ENCODE results near the gene ABHD2. TPM values are rescaled to one million over a fixed set of nuclear protein-coding genes. Genes with fewer than 3 reads are reported as not detected.

The ABHD2 gene
- total RNA-seq, 2 experiments from 2014 or later, result 36.0 to 39.2 TPM

DNA sequence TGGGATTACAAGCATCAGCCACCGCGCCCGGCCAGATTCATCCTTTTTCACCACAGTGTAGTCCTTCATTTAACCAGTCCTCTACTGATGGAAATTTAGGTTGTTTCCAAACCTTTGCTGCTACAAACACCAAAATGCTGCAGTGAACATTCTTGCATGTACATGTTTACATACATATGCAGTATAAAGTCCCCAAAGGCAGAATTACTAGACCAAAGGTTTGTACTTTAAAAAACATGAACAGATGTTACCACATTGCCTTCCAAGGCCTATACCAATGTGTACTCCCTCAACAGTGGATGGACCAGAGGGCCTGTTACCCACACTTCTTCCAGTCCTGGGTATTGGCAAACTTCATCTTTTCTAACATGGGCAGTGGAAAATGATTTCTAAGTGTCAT, 82.1 kb downstream of the ABHD2 start:
- no peak overlapping the region for H3K4me3 ChIP-seq (ENCODE audit: low read length)
- CTCF ChIA-PET, result interaction anchor here (2.7 kb wide), 1 partner anchor 112 kb away, joined by 16 read pairs; no protein-coding TSS in a partner anchor
- ATAC-seq (ENCODE audit: poor library complexity) (no peak), DNase-seq (no peak)
- H3K27me3 ChIP-seq (ENCODE audit: control insufficient read depth in 1 of 2, insufficient read depth in 2 of 2, low read length in 2 of 2), result no peaks in the 10 kb centered on the region
- TF ChIP-seq, protein P1, sequence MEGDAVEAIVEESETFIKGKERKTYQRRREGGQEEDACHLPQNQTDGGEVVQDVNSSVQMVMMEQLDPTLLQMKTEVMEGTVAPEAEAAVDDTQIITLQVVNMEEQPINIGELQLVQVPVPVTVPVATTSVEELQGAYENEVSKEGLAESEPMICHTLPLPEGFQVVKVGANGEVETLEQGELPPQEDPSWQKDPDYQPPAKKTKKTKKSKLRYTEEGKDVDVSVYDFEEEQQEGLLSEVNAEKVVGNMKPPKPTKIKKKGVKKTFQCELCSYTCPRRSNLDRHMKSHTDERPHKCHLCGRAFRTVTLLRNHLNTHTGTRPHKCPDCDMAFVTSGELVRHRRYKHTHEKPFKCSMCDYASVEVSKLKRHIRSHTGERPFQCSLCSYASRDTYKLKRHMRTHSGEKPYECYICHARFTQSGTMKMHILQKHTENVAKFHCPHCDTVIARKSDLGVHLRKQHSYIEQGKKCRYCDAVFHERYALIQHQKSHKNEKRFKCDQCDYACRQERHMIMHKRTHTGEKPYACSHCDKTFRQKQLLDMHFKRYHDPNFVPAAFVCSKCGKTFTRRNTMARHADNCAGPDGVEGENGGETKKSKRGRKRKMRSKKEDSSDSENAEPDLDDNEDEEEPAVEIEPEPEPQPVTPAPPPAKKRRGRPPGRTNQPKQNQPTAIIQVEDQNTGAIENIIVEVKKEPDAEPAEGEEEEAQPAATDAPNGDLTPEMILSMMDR (IDR thresholded peaks at IDR 0.05), result no peak
- intact Hi-C loops (cut with DNase I, micrococcal nuclease), result loop anchor here in 1 of 2 experiments (10.0 kb wide), 1 partner anchor 546 kb away; the partner anchor contains the start of gene AEN
- no peak overlapping the region for H3K4me3 Mint-ChIP-seq
- no peak overlapping the region for H3K27ac ChIP-seq (ENCODE audit: low read depth in 1 of 2, low read length in 2 of 2)
- H3K27me3 Mint-ChIP-seq, result no peaks in the 10 kb centered on the region
- no peaks in the 10 kb centered on the region for H3K9me3 ChIP-seq (ENCODE audit: control insufficient read depth in 1 of 2, insufficient read depth in 1 of 2, low read length in 2 of 2)
- no peak overlapping the region for H3K27ac Mint-ChIP-seq
- peaks cover 3% of the 10 kb centered on the region for H3K4me1 ChIP-seq (ENCODE audit: insufficient read depth, low read length)
- H3K9me3 Mint-ChIP-seq, result no peaks in the 10 kb centered on the region
- peaks cover 16% of the 10 kb centered on the region for H3K36me3 Mint-ChIP-seq (ENCODE audit: low read depth)
- no peaks in the 10 kb centered on the region for H3K4me1 Mint-ChIP-seq (ENCODE audit: low read depth)
- peaks cover 9% of the 10 kb centered on the region for H3K36me3 ChIP-seq (ENCODE audit: insufficient read depth, low read length)
- POLR2A ChIA-PET, result no interaction called here

DNA sequence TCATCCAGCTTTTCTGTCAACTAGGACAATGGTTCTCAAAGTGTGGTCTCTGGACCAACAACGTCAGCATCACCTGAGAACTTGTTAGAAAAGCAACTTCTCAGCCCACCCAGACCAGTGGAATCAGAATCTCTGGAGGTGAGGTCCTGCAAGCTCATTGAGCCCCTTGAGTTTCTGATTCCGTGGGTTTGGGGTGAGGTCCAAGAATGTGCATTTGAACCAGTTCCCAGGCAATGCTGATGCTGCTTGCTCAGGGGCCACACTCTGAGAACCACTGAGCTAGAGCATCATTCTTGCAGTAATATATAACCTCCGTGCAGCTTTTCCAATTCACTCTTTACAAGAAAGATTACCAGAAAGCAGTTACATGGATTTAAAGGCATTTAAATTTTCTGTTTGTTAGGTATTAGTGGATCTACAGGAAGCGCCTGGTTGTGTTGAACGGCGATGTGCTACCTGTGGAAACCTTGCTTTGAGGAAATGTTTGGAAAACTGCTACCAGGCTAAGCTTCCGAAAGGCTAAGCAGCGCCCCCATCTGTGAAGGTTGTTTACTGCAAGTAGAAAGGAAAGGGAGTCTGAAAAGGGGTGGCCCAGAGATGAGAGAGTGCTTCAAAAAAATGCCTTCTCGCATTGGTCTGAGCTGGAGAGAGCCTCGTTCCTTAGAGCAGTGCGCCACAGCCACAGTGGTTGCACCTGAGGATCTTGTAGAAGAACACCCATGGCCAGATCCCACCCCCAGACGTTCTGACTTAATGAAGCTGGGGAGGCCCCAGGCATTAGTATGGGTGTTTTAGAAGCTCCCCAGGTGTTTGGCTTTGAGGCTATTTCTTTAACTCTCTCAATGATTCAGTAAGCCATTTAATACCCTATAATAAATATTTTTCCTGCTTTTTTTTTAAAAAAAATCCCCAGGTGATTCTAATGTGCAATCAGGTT, 83.1 kb downstream of the ABHD2 start:
- no peak overlapping the region for H3K27ac Mint-ChIP-seq
- TF ChIP-seq, protein P1 (IDR thresholded peaks at IDR 0.05), result peak; percentile 66
- ATAC-seq (ENCODE audit: poor library complexity) (peak; percentile 48), DNase-seq (peak in 9 of 14 experiments; percentile 2 to 53 (median 6))
- POLR2A ChIA-PET, result no interaction called here
- Histone ChIP-seq H3K36me3 (ENCODE audit: insufficient read depth, low read length) (peaks cover 18% of the 10 kb centered on the region), H3K27me3 (ENCODE audit: control insufficient read depth in 1 of 2, insufficient read depth in 2 of 2, low read length in 2 of 2) (no peaks in the 10 kb centered on the region), H3K4me3 (ENCODE audit: low read length) (no peak overlapping the region), H3K9me3 (ENCODE audit: control insufficient read depth in 1 of 2, insufficient read depth in 1 of 2, low read length in 2 of 2) (no peaks in the 10 kb centered on the region), H3K4me1 (ENCODE audit: insufficient read depth, low read length) (peaks cover 3% of the 10 kb centered on the region), H3K27ac (ENCODE audit: low read depth in 1 of 2, low read length in 2 of 2) (no peak overlapping the region)
- H3K4me3 Mint-ChIP-seq, result no peak overlapping the region
- intact Hi-C loops (cut with DNase I, micrococcal nuclease), result loop anchor here in 1 of 2 experiments (10.0 kb wide), 1 partner anchor 547 kb away; the partner anchor contains the start of gene AEN
- H3K4me1 Mint-ChIP-seq (ENCODE audit: low read depth), result no peaks in the 10 kb centered on the region
- CTCF ChIA-PET, result interaction anchor here (1.2 to 2.7 kb wide), 4 partner anchors 35 to 267 kb away, joined by 4 to 16 read pairs (median 7); no protein-coding TSS in a partner anchor
- H3K27me3 Mint-ChIP-seq, result no peaks in the 10 kb centered on the region
- no peaks in the 10 kb centered on the region for H3K9me3 Mint-ChIP-seq
- H3K36me3 Mint-ChIP-seq (ENCODE audit: low read depth), result peaks cover 26% of the 10 kb centered on the region

DNA sequence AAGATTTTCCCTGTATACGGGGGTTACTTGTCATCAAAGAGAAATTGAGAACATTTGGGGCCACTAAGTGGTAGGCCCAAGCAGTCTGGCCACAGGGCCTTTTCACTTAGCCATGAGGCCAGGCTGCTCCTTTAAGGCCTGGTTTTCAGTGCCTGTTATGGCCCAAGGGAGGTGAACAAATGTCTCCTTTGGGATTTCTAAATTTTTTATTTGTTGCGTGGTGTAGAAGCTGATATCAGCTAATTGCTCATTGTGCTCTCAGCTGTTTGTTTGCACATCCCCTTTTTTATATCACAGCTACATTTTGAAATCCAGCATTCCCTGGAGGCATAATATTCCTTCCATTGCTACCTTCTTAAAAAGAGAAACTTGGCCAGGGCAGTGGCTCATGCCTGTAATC, 84.7 kb downstream of the ABHD2 start:
- Mint-ChIP-seq H3K4me3 (no peak overlapping the region), H3K27me3 (no peaks in the 10 kb centered on the region), H3K36me3 (ENCODE audit: low read depth) (peaks cover 42% of the 10 kb centered on the region), H3K4me1 (ENCODE audit: low read depth) (peaks cover 7% of the 10 kb centered on the region), H3K27ac (no peak overlapping the region), H3K9me3 (no peaks in the 10 kb centered on the region)
- ATAC-seq (ENCODE audit: poor library complexity) (no peak), DNase-seq (no peak)
- H3K4me3 ChIP-seq (ENCODE audit: low read length), result no peak overlapping the region
- no peaks in the 10 kb centered on the region for H3K9me3 ChIP-seq (ENCODE audit: control insufficient read depth in 1 of 2, insufficient read depth in 1 of 2, low read length in 2 of 2)
- no peaks in the 10 kb centered on the region for H3K27me3 ChIP-seq (ENCODE audit: control insufficient read depth in 1 of 2, insufficient read depth in 2 of 2, low read length in 2 of 2)
- no peak overlapping the region for H3K27ac ChIP-seq (ENCODE audit: low read depth in 1 of 2, low read length in 2 of 2)
- POLR2A ChIA-PET, result no interaction called here
- CTCF ChIA-PET, result interaction anchor here (2.7 kb wide), 1 partner anchor 115 kb away, joined by 16 read pairs; no protein-coding TSS in a partner anchor
- TF ChIP-seq, protein P1 (IDR thresholded peaks at IDR 0.05), result no peak
- intact Hi-C loops (cut with DNase I, micrococcal nuclease), result loop anchor here in 1 of 2 experiments (10.0 kb wide), 1 partner anchor 548 kb away; the partner anchor contains the start of gene AEN
- H3K4me1 ChIP-seq (ENCODE audit: insufficient read depth, low read length), result peaks cover 4% of the 10 kb centered on the region
- H3K36me3 ChIP-seq (ENCODE audit: insufficient read depth, low read length), result peaks cover 30% of the 10 kb centered on the region

All from CD4-positive, alpha-beta T cell (primary cell).